Thyroid gland (tissue), 4 donors: ENCODE measurements around the gene RNF4. TPM values are rescaled to one million over a fixed set of nuclear protein-coding genes. Genes with fewer than 3 reads are reported as not detected.

Source experiments
- DNase-seq, 2 donors: peaks; one replicate each; pipeline ENCODE4 v3.0.0-alpha.2; 2019
- H3K27ac ChIP-seq, 3 donors: fragments of 200-600 bp; sonication (generic); 1 replicate in 2 of 3; 2 replicates in 1 of 3; pipeline ENCODE4 v1.5.1; 2016 to 2019; ENCODE audit warnings: mild to moderate bottlenecking in 1 of 3, moderate library complexity in 1 of 3
- H3K27me3 ChIP-seq: fragments of 200-600 bp; sonication (generic); one replicate; pipeline ENCODE4 v1.5.1; 2019
- H3K36me3 ChIP-seq, 2 donors: fragments of 200-600 bp; sonication (generic); one replicate each; pipeline ENCODE4 v1.5.1; 2016 to 2019
- H3K4me1 ChIP-seq, 2 donors: fragments of 200-600 bp; sonication (generic); one replicate each; pipeline ENCODE4 v1.5.1; 2017 to 2019
- H3K4me3 ChIP-seq, 3 donors: fragments of 200-600 bp; sonication (generic); replicated peaks in 1 of 3; 1 replicate in 2 of 3; 2 replicates in 1 of 3; pipeline ENCODE4 v1.5.1; 2016; ENCODE audit warnings: mild to moderate bottlenecking in 1 of 3
- H3K9me3 ChIP-seq: fragments of 200-600 bp; sonication (generic); one replicate; pipeline ENCODE4 v1.5.1; 2017
- CTCF ChIP-seq, 6 experiments: fragments of 200-600 bp in 3 of 6; fragments of 450-650 bp in 3 of 6; sonication (generic) in 3 of 6; IDR thresholded peaks; one replicate each; pipeline ENCODE4 v1.5.1; 2016 to 2019; ENCODE audit warnings: antibody characterized with exemption in 6 of 6, mild to moderate bottlenecking in 2 of 6, inconsistent platforms in 1 of 6, moderate library complexity in 1 of 6
- POLR2A ChIP-seq, 2 donors: fragments of 450-650 bp; IDR thresholded peaks; one replicate each; pipeline ENCODE4 v1.6.1; 2017; ENCODE audit warnings: antibody characterized with exemption in 2 of 2, mild to moderate bottlenecking in 2 of 2, moderate library complexity in 1 of 2
- WGBS, 2 donors: methylation state at CpG; one replicate each; pipeline ENCODE4 v1.1.5; 2017; 5-methylcytosine and 5-hydroxymethylcytosine counted together
- intact Hi-C: fragments of 100-400 bp; cut with DNase I; formaldehyde crosslinking; loops from one replicate; pipeline ENCODE4 v1.15.1; 2023
- total RNA-seq, 4 donors: library from RNA; depleted of rRNA; stranded (reverse); fragments of >200 nt; gene quantifications; one replicate each; pipeline ENCODE4 v1.2.3, GENCODE V29; 2016

The RNF4 gene
- total RNA-seq, 4 donors from 2014 or later: 32.8 to 52.0 (median 43.0) TPM

- Histone ChIP-seq H3K36me3 (no peaks in the 10 kb centered on the region), H3K27me3 (no peaks in the 10 kb centered on the region), H3K4me1 (no peaks in the 10 kb centered on the region), H3K4me3 (no peak overlapping the region), H3K9me3 (no peaks in the 10 kb centered on the region), H3K27ac (no peak overlapping the region)
- intact Hi-C loops: no loop called here
- TF ChIP-seq POLR2A (IDR thresholded peaks at IDR 0.05) (no peak), CTCF (IDR thresholded peaks at IDR 0.05) (no peak)
- WGBS, 2 donors: 92 to 93% methylated on average over 3 of the region's 3 CpGs
- DNase-seq: no peak
Measured at GRCh38 chr4:2446656-2447564, 22.0 kb upstream of the RNF4 start.

- Histone ChIP-seq H3K27me3 (no peaks in the 10 kb centered on the region), H3K36me3 (no peaks in the 10 kb centered on the region), H3K4me3 (no peak overlapping the region), H3K27ac (no peak overlapping the region), H3K4me1 (no peaks in the 10 kb centered on the region), H3K9me3 (no peaks in the 10 kb centered on the region)
- TF ChIP-seq POLR2A (IDR thresholded peaks at IDR 0.05) (no peak), CTCF (IDR thresholded peaks at IDR 0.05) (no peak)
- intact Hi-C loops: no loop called here
- WGBS, 2 donors: 87 to 90% methylated on average over 7 of the region's 7 CpGs
- no peak for DNase-seq
Measured at GRCh38 chr4:2448589-2448988, 20.3 kb upstream of the RNF4 start.

DNA sequence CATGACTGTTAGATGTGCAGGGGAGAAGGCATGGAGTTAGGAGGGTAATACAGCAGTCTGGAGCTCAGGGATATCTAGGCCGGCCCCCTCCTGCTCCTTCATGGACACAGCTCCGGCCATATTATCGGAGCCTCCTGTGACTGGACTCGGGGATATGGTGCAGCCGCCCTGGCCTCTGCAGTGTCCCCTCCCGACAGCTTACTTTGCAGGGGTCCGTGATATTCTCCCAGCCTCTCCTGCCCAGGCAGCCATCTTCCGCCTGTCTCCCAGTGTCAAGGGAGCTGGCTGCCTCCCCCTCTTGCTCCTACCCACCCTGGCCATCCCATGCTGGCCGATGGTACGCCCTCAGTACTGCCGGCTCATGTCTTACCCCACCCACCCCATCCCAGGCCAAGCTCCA lies 19.9 kb upstream of the RNF4 start:
- no peak for DNase-seq
- intact Hi-C loops: no loop called here
- Histone ChIP-seq H3K27ac (no peak overlapping the region), H3K27me3 (no peaks in the 10 kb centered on the region), H3K9me3 (no peaks in the 10 kb centered on the region), H3K4me3 (no peak overlapping the region), H3K36me3 (no peaks in the 10 kb centered on the region), H3K4me1 (no peaks in the 10 kb centered on the region)
- TF ChIP-seq POLR2A (IDR thresholded peaks at IDR 0.05) (no peak), CTCF (IDR thresholded peaks at IDR 0.05) (no peak)
- WGBS, 2 donors: 91 to 95% methylated on average over 11 of the region's 11 CpGs

DNA sequence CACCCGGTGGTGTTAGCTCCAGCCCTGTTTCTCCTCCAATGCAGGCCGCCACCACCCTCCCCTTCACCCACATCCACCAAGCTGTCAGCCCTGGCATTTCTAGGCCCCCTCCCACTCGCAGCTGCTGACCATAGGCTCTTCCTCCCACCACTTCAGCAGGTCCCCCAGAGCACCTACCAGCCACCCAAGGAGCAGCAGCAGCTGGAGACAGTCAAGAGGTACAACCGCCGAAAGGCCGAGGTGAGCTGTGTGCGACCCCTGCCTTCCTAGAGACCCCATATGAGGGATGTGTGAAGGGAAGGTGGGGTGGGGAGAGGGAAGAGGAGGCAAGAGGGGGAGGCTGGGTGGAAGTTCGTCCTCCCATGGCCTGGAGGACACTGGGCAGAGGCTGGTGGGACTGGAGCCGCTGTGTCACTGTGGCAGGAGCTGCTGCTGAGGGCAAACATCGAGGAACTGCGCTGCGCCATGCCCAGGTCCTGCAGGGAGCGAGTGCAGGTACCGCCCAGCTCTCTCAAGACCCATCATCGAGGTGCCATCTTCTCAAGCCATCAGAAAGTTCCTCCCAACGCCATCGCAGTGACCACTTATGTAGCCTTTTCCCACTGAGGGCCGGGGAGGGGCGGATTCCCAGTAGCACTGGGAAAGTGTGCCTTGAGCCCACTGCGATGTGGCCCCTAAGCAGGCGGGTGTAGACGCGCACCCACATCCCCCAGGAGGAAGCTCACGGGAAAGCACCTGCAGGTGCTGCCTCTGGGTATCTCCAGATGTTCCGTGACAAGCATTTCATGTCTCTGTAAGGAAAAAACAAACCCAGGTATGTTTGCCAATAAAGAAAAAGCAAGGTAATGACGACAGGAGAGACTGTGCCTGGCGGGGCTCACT lies 19.2 kb upstream of the RNF4 start:
- TF ChIP-seq CTCF (IDR thresholded peaks at IDR 0.05) (no peak), POLR2A (IDR thresholded peaks at IDR 0.05) (no peak)
- no peaks in the 10 kb centered on the region for H3K27me3 ChIP-seq
- WGBS, 2 donors: 90 to 92% methylated on average over 23 to 27 of the region's 27 CpGs

More for the DNA sequence above, 19.2 kb upstream of the RNF4 start:
- intact Hi-C loops: no loop called here
- no peaks in the 10 kb centered on the region for H3K4me1 ChIP-seq
- no peaks in the 10 kb centered on the region for H3K36me3 ChIP-seq
- H3K27ac ChIP-seq: no peak overlapping the region
- no peak for DNase-seq
- H3K4me3 ChIP-seq: no peak overlapping the region
- no peaks in the 10 kb centered on the region for H3K9me3 ChIP-seq
